Rectal smooth muscle tissue (tissue), 1 donor: Measurements from ENCODE around the gene SUPT4H1.

Experiments
- H3K27ac ChIP-seq: one replicate; pipeline ENCODE4 v1.7.0; 2013; ENCODE audit warnings: low read depth, low read length, inconsistent platforms
- H3K27me3 ChIP-seq: one replicate; pipeline ENCODE4 v1.7.0; 2013; ENCODE audit warnings: low read length; ENCODE audit not compliant: control insufficient read depth, insufficient read depth
- H3K36me3 ChIP-seq: one replicate; pipeline ENCODE4 v1.7.0; 2013; ENCODE audit warnings: low read length; ENCODE audit not compliant: control insufficient read depth, insufficient read depth
- H3K4me1 ChIP-seq: one replicate; pipeline ENCODE4 v1.7.0; 2013; ENCODE audit warnings: low read length; ENCODE audit not compliant: control insufficient read depth, insufficient read depth
- H3K4me3 ChIP-seq: one replicate; pipeline ENCODE4 v1.7.0; 2013; ENCODE audit warnings: low read length
- H3K9ac ChIP-seq: one replicate; pipeline ENCODE4 v1.7.0; 2013; ENCODE audit warnings: low read length

The SUPT4H1 gene

DNA sequence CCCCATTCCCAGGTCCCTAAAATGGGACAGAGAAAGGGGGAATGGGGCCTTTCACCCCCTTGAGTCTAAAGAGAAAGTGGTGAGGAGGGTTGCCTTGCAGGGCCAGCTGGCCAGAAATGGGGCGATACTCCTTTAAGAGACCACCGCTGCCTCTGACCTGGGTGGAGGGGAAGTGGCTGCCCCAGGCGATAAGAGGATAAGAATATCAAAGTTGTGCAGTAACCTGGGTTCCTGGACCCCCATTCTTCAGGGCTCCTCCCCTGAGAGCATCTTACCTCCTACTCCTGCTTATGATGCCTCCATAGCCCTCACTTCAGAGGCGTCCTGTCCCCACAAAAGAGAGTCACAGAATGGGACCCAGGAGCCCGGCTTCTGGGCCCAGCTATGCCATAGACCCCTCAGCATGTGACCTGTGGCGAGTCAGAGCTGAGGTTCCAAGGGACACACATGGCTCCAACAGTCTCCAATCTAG, 18.2 kb downstream of the SUPT4H1 start:
- Histone ChIP-seq H3K27me3 (no peaks in the 10 kb centered on the region), H3K4me3 (peak overlapping the region; percentile 31), H3K4me1 (peaks cover 15% of the 10 kb centered on the region), H3K27ac (no peak overlapping the region), H3K36me3 (no peaks in the 10 kb centered on the region), H3K9ac (no peak overlapping the region)

DNA sequence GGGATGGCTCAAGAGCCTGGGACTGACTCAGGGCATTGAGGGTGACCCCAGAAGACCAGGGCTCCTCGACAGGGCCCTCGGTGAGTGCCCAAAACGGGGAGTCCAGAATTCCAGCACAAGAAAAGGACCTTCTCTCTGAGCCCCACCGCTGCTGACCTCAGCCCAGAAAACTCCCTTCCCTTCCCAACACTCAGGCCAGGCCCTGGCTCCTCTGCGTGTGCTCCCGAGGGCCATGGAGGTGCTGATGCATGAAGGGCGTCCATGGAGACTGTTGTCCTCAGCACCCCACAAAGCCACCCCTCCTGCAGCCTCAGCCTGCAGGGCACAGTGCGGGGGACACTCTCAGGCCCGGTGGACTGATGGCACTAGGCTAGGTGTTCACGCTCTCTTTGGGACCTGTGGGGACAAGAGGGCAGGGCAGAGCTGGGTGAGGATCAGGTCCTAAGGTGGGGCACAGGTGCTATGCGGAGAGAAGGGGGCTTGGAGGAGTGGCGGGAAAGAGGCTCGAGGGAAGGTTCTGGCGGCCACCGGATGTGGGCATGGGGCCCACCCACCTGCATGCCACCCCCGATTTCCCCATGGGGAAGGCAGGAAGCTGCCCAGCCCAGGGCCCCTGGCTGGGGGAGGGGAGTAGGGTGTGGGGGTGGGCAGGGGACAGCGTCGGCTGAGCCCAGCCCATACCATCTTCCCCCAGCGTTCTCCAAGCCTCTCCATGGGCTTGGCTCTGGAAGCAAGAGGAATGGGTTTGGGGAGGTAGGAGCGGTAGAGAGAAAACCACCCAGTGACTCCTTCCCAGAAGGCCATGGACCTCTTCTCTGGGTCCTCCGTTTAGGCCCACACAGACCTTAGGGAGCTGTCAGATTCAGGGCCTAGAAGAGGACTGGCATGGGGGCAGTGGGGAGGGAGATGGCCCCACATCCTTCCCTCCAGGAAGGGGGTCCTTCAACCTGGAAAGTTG, 18.9 kb downstream of the SUPT4H1 start:
- H3K27ac ChIP-seq, result no peak overlapping the region
- no peak overlapping the region for H3K9ac ChIP-seq
- no peaks in the 10 kb centered on the region for H3K36me3 ChIP-seq
- peaks cover 10% of the 10 kb centered on the region for H3K4me1 ChIP-seq
- peak overlapping the region; percentile 61 for H3K4me3 ChIP-seq
- no peaks in the 10 kb centered on the region for H3K27me3 ChIP-seq

DNA sequence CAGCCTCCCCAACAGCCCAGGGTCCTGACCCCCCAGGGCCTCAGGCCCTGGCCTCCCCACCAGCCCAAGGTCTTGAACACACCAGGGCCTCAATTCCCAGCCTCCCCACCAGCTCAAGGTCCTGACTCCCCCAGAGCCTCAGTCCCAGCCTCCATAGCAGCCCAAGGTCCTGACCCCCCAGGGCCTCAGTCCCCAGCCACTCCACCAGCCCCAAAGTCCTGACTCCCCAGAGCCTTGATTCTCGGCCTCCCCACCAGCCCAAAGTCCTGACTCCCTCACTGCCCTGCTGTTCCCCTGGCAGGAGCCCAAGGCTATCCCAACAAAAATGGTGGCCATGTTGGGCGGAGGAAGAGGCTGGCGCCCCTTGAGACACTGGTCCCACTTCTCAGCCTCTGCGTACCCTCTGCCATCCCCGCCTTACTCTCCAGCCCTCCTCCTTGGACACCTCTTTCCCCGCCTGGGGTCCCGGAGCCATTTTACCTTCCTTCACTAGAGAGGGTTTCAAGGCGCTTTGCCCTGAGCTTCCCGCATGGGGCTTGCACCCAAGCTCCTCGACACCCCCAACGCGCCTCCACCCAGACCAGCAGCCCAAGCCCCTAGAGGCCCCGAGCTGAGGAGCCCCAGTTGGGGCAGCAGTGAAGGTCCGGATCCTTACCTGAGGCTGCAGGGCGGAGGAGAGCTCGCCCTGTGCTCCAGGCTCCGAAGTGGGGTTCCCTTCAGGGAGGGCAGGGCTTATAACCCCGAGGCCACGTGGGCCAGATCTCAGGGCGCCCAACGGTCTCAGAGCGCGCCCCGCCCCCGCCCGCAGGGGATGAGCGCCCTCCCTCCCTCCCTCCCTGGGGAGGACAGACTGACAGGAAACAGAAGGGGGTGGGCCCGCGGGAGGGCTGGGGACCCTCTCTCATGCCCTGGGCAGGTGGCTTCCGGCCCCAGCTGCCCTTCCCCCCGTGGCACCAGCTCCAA, 19.9 kb downstream of the SUPT4H1 start:
- H3K4me3 ChIP-seq, result peak overlapping the region; percentile 70
- no peaks in the 10 kb centered on the region for H3K27me3 ChIP-seq
- peak overlapping the region; percentile 17 for H3K27ac ChIP-seq
- H3K9ac ChIP-seq, result peak overlapping the region; percentile 77
- peaks cover 4% of the 10 kb centered on the region for H3K4me1 ChIP-seq
- H3K36me3 ChIP-seq, result no peaks in the 10 kb centered on the region

DNA sequence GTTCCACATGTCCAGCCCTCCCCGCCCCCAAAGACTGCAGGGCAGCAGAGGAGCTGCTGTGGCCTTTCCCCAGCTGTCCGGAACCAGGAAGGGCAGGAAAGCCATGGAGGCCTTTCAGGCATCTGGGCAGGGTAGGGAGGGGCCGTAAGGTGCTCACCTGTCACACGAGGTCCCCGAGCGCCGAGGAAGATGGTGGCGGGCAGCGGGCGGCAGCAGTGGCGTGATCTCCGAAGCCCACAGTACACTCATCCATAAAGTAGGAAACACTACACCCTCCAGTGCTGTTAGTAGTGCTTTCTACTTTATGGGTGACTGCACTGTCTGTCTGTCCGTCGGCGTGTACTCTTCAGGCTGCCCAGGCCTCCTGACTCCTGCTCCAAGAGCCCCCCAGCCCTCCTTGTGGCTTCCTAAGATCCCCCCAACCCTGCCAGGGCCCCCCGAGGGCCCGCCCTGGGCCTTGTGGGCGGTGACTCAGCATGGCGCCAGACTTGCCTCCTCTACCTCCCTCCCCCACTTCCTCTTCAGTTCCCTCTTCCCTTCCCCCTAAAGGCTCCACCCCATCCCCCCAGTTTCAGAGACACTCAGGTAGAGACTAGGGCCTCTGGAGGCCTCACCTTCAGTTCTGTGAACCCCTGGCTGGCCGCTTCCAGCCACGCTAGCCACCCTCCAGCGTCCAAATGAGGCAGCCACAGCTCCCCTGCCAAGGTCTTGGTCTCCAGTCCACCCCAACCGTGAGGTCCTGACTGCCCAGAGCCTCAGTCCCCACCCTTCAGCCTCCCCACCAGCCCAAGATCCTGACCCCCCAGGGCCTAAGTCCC, 20.8 kb downstream of the SUPT4H1 start:
- Histone ChIP-seq H3K4me3 (peak overlapping the region; percentile 70), H3K4me1 (no peaks in the 10 kb centered on the region), H3K27me3 (no peaks in the 10 kb centered on the region), H3K36me3 (no peaks in the 10 kb centered on the region), H3K27ac (peak overlapping the region; percentile 6), H3K9ac (peak overlapping the region; percentile 77)

DNA sequence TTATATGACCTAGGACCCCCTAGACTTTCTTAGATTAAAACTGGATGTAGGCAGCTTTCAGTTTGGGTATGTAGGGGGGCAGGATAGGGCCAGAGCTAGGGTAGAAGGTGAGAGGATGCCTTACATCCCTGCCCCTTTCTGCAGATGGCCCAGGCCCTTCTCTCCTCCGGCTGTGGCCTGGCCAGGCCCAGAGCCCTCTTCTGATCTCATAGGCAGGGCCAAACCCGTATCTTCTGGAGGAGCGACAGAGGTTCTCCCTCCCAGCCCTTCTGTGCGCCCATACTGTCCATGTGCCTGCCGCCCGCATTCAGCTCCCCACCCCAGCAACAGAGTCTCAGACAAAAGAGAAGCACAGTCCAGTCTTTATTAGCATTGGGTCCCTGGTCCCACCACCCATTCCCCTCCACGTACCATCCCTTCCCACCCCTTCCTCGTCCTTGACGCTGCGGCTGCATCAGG, 21.4 kb downstream of the SUPT4H1 start:
- peak overlapping the region; percentile 8 for H3K9ac ChIP-seq
- H3K27ac ChIP-seq, result no peak overlapping the region
- H3K4me3 ChIP-seq, result peak overlapping the region; percentile 70

DNA sequence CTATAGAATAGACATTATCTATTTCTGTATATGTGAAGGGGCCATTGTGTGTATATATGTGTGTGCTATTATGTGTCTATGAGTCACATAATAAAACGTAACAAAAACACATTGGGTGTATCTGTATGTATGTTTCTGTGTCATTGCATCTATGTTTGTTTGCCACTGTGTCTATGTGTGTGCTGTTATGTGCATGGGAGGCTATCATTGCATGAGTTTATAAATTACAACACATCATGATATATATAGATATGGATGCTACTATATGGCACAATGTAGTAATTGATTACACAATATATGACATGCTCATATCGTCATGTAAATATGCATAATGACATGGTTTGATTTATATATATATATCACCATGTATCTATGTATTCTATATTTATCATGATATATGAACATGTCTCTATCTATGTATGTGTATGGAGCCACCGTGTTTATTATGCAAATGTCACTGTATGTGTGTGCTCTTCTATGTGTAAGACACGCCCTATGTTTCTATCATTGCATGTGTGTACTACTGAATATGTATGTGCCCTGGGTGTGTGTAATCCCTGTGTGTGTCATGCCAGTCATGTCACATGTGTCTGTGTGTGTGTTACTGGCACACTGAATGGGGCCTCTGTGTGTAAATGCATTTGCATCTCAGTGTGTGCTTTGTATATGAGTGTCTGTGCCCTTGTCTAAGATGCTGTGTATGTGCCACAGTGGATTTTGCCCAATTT, 22.0 kb downstream of the SUPT4H1 start:
- Histone ChIP-seq H3K27ac (no peak overlapping the region), H3K4me1 (peaks cover 3% of the 10 kb centered on the region), H3K36me3 (no peaks in the 10 kb centered on the region), H3K27me3 (no peaks in the 10 kb centered on the region), H3K4me3 (peak overlapping the region; percentile 70), H3K9ac (no peak overlapping the region)

More for the DNA sequence above, 21.4 kb downstream of the SUPT4H1 start:
- no peaks in the 10 kb centered on the region for H3K4me1 ChIP-seq
- H3K27me3 ChIP-seq, result no peaks in the 10 kb centered on the region
- no peaks in the 10 kb centered on the region for H3K36me3 ChIP-seq

DNA sequence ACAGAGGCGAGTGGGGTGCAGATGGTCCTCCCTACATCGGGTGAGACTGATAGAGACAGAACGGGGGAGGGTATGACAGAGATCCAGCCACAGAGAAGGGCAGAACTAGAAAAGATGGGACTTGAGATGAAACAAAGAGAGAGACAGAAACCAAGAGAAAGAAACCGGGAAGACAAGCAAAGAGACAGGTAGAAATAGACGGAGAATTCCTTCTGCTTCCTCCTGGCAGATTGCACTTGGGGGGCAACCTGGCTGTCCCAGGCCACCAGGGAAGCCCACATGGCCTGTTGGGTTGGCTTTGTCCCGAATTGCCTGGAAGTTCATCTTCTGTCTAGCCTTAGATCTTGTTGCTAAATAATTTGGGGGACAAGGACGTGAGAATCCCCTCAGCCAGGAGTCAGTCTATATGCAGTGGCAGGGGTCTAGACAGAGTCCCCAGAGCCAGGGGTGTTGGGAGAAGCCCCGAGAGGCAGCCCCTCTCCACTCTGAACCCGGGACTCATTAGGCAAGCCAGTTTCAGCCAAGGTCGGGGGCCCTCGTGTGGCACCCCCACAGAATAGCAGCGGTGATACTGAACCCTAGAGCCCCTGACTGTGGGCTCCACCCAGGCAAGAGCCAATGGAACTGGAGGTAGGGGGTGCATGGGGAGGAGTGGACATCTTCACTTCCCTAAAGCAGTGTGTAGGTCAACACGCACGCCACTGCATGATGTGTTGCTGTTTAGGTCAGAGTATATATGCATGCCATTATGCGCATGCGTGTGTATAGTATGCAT, 22.8 kb downstream of the SUPT4H1 start:
- peaks cover 2% of the 10 kb centered on the region for H3K27me3 ChIP-seq
- peaks cover 4% of the 10 kb centered on the region for H3K4me1 ChIP-seq
- H3K27ac ChIP-seq, result no peak overlapping the region
- H3K36me3 ChIP-seq, result no peaks in the 10 kb centered on the region
- no peak overlapping the region for H3K9ac ChIP-seq
- H3K4me3 ChIP-seq, result peak overlapping the region; percentile 43

DNA sequence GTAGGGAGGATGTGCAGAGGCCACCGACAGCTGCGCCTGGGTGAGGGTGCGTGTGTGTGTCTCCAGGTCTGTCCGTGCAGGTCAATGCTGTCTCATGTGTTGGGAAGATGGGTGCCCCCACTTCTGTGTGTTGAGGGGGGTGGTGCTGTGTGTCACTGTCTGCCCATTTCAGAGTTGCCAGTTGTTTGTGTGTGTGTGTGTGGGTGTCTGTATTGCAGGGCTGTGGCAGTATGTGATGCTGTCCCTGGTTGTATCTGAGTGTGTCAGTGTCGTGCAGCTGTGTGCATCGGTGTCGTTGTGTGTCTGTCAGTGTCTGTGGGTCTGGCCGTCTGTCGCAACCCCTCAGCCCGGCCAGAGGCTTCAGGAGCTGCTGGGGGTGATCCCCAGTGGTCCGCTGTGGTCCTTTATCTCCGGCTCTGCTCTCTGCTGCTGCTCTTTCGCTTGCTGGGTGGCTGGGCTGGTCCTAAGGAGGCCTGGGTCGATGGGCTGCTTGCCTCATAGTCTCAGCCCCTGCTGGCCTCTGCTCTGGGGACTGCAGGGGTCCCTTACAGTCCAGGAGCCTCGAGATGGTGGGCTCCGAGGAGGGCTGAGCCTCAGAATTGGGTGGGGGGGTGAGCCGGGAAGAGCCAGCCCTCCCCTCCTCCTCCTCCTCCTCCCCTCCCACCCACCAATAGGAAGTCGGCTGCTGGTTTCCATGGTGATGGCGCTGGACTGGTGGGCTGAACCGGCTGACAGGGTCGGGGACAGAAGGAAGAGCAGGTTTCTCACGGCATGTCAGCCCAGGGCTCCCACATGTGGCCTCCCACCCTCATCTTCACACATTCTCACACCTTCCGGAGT, 23.6 kb downstream of the SUPT4H1 start, which contains the start of gene TSPOAP1:
TSPOAP1 (minus strand) TSS at position 601 of the 840 bp plus-strand sequence. CDS start 875 bp downstream, outside the sequence.
- peaks cover 8% of the 10 kb centered on the region for H3K4me1 ChIP-seq
- H3K4me3 ChIP-seq, result peak within 1 kb of the TSS; percentile 43
- no peak within 1 kb of the TSS for H3K27ac ChIP-seq
- no peak within 1 kb of the TSS for H3K9ac ChIP-seq
- H3K27me3 ChIP-seq, result peaks cover 2% of the 10 kb centered on the region
- H3K36me3 ChIP-seq, result no peaks in the 10 kb centered on the region

DNA sequence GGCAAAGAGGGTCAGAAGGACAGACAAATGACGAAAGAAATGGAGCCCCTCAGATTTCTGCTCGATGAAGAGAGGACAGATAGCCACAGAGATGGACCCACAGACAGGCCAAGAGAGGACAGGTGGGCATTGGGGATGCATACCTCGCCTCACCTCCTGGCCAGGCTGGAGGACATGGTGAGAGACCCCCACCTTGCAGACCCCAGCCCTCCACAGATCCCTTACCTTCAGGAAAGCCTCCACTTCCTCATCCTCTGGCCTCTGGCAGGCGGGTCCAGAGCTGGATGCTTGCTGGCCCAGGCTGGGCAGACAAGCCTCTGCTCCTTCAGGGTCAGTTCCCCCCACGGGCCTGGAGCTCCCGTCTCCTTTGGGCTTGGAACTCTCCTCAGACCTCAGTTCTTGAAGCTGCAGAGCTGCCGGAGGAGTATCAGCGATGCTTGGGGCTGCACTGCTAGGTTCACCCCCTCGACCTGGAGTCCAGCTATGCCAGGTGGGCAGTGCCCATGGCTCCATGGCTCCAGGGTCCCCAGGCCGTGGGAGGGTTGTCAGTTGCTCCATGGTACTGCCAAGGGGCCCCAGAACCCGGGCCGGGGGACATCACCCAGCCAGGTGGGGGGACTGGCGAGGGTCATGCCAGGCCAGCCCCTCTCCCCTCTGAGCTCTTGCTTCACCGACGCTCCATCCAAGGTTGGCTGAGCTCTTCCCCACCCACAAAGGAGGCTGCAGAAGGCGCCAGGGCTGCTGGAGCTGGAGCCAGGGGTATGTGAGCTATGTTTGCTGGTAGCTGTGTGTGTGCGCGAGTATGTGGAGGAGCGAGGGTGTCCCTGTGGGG, 24.4 kb downstream of the SUPT4H1 start:
- H3K27ac ChIP-seq, result no peak overlapping the region
- H3K36me3 ChIP-seq, result no peaks in the 10 kb centered on the region
- H3K4me1 ChIP-seq, result peaks cover 8% of the 10 kb centered on the region
- peak overlapping the region; percentile 41 for H3K4me3 ChIP-seq
- H3K9ac ChIP-seq, result no peak overlapping the region
- peaks cover 2% of the 10 kb centered on the region for H3K27me3 ChIP-seq
